ENCODE results near the gene PTGER2.

GRCh38 chr14:52377940-52378339 lies 63.8 kb downstream of the PTGER2 start:
- TF ChIP-seq YY1 (IDR thresholded peaks at IDR 0.05; ENCODE audit: insufficient read depth, insufficient read length) (no peak), ZNF274 (IDR thresholded peaks at IDR 0.05; ENCODE audit: low read depth, low read length) (no peak)

All from NT2/D1 (cell line).